K562 (cell line): Measurements from ENCODE around the gene USP15. TPM values are rescaled to one million over a fixed set of nuclear protein-coding genes. Genes with fewer than 3 reads are reported as not detected.

ENCODE experiments used
- DLX4 ChIP-seq: fragments of 250-450 bp; sonication (Bioruptor Pico); IDR thresholded peaks from 2 replicates; pipeline ENCODE4 v1.6.1; 2021; ENCODE audit warnings: mild to moderate bottlenecking
- PRDM10 ChIP-seq: fragments of 450-650 bp; IDR thresholded peaks from 2 replicates; pipeline ENCODE4 v1.6.1; 2018; ENCODE audit not compliant: partially characterized antibody
- ZSCAN32 ChIP-seq: fragments of 450-650 bp; formaldehyde crosslinking; IDR thresholded peaks from 2 replicates; pipeline ENCODE4 v1.4.0; 2020; ENCODE audit warnings: mild to moderate bottlenecking, moderate library complexity
- polyA plus RNA-seq, 8 experiments: library from polyadenylated mRNA; depleted of rRNA in 4 of 8; stranded (reverse) in 5 of 8; unstranded in 3 of 8; fragments of >200 nt; fragmentation: Nextera tagmentation in 2 of 8; fragmentation: Illumina TruSeq in 1 of 8; extraction: Ambion mirVana in 2 of 8; extraction: Trizol in 1 of 8; gene quantifications; 2 replicates each; pipeline versions ENCODE4 v1.2.1 to v1.2.3, GENCODE V29; 2011 to 2014; ENCODE audit warnings: inconsistent platforms in 1 of 8, missing spikeins in 1 of 8
- total RNA-seq, 7 experiments: library from RNA; depleted of rRNA in 6 of 7; stranded (reverse); fragments of >200 nt in 6 of 7; fragmentation: Illumina TruSeq in 2 of 7; extraction: Trizol in 2 of 7; gene quantifications; 2 replicates each; pipeline versions ENCODE4 v1.2.1 to v1.2.3, GENCODE V29; 2011 to 2021; ENCODE audit warnings: low replicate concordance in 1 of 7
- TF ChIP-seq, protein P1 (sequence below): fragments of 200-400 bp; formaldehyde crosslinking; IDR thresholded peaks from 2 replicates; pipeline ENCODE4 v1.6.1; 2017; ENCODE audit warnings: mild to moderate bottlenecking, low read depth, low read length, moderate library complexity
- TF ChIP-seq, protein P2 (sequence below): fragments of 450-650 bp; IDR thresholded peaks from 2 replicates; pipeline ENCODE4 v1.6.1; 2016; ENCODE audit warnings: low read depth

USP15 gene
- total and polyA plus RNA-seq, 9 of the 15 experiments (the other 6 are each of a cell fraction or from before 2014, with no cell fraction given) = 140 to 272 (median 182) TPM

DNA sequence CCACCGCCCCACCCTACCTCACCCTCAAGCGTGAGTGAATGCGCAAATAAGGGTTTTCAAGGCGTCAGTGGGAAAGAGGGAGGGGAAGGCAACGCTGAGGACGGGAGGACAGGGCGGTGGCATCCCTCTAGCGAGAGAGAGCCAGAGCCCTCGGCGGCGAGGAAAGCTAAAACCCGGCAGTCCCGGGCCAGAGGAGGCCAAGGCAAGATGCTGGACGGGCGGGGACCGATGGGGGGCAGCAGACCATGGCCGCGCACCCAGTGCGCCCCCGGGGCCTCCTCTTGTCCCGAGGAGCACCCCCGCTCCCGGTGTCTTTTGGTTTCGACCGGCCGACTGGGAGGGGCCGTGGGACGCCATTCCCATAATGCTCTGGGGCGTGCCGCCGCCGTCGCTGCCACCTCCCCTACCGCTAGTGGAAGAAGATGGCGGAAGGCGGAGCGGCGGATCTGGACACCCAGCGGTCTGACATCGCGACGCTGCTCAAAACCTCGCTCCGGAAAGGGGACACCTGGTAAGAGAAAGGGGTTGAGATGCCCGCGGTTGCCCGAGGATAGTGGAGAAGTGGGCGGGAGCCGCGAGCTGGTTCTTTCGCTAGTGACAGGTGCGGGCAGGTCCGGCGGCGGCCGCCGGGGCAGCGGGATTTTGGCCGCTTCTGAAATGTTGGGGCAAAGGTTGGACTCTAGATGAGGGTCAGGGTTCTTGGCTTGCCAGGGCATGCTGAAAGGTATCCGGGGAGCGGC lies at the start of gene USP15 (continued):
- TF ChIP-seq, protein P1, sequence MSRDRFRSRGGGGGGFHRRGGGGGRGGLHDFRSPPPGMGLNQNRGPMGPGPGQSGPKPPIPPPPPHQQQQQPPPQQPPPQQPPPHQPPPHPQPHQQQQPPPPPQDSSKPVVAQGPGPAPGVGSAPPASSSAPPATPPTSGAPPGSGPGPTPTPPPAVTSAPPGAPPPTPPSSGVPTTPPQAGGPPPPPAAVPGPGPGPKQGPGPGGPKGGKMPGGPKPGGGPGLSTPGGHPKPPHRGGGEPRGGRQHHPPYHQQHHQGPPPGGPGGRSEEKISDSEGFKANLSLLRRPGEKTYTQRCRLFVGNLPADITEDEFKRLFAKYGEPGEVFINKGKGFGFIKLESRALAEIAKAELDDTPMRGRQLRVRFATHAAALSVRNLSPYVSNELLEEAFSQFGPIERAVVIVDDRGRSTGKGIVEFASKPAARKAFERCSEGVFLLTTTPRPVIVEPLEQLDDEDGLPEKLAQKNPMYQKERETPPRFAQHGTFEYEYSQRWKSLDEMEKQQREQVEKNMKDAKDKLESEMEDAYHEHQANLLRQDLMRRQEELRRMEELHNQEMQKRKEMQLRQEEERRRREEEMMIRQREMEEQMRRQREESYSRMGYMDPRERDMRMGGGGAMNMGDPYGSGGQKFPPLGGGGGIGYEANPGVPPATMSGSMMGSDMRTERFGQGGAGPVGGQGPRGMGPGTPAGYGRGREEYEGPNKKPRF = no peak
- TF ChIP-seq PRDM10 (peak; percentile 100), DLX4 (CRISPR knock-in tag) (no peak), ZSCAN32 (CRISPR knock-in tag) (no peak)
- TF ChIP-seq, protein P2, sequence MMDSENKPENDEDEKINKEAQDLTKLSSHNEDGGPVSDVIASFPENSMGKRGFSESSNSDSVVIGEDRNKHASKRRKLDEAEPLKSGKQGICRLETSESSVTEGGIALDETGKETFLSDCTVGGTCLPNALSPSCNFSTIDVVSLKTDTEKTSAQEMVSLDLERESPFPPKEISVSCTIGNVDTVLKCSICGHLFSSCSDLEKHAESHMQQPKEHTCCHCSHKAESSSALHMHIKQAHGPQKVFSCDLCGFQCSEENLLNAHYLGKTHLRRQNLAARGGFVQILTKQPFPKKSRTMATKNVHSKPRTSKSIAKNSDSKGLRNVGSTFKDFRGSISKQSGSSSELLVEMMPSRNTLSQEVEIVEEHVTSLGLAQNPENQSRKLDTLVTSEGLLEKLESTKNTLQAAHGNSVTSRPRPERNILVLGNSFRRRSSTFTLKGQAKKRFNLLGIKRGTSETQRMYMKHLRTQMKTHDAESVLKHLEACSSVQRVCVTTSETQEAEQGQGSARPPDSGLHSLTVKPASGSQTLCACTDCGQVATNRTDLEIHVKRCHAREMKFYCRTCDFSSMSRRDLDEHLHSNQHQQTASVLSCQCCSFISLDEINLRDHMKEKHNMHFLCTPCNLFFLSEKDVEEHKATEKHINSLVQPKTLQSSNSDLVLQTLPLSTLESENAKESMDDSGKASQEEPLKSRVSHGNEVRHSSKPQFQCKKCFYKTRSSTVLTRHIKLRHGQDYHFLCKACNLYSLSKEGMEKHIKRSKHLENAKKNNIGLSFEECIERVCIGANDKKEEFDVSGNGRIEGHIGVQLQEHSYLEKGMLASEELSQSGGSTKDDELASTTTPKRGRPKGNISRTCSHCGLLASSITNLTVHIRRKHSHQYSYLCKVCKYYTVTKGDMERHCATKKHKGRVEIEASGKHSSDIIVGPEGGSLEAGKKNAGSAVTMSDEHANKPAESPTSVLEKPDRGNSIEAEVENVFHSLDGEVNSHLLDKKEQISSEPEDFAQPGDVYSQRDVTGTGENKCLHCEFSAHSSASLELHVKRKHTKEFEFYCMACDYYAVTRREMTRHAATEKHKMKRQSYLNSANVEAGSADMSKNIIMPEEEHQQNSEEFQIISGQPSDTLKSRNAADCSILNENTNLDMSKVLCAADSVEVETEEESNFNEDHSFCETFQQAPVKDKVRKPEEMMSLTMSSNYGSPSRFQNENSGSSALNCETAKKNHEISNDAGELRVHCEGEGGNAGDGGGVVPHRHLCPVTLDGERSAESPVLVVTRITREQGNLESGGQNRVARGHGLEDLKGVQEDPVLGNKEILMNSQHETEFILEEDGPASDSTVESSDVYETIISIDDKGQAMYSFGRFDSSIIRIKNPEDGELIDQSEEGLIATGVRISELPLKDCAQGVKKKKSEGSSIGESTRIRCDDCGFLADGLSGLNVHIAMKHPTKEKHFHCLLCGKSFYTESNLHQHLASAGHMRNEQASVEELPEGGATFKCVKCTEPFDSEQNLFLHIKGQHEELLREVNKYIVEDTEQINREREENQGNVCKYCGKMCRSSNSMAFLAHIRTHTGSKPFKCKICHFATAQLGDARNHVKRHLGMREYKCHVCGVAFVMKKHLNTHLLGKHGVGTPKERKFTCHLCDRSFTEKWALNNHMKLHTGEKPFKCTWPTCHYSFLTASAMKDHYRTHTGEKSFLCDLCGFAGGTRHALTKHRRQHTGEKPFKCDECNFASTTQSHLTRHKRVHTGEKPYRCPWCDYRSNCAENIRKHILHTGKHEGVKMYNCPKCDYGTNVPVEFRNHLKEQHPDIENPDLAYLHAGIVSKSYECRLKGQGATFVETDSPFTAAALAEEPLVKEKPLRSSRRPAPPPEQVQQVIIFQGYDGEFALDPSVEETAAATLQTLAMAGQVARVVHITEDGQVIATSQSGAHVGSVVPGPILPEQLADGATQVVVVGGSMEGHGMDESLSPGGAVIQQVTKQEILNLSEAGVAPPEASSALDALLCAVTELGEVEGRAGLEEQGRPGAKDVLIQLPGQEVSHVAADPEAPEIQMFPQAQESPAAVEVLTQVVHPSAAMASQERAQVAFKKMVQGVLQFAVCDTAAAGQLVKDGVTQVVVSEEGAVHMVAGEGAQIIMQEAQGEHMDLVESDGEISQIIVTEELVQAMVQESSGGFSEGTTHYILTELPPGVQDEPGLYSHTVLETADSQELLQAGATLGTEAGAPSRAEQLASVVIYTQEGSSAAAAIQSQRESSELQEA = no peak
